ENCODE results near the gene ARCN1. TPM values are rescaled to one million over a fixed set of nuclear protein-coding genes. Genes with fewer than 3 reads are reported as not detected.

ARCN1 gene
- total and polyA plus RNA-seq, 9 of the 15 experiments (the other 6 are each of a cell fraction or from before 2014, with no cell fraction given), result 30.0 to 224 (median 76.4) TPM

- no peak for TF ChIP-seq ZNF75A (CRISPR knock-in tag; IDR thresholded peaks at IDR 0.05)
- no peak for TF ChIP-seq MXD1 (CRISPR knock-in tag; IDR thresholded peaks at IDR 0.05; ENCODE audit: borderline replicate concordance, poor library complexity, severe bottlenecking)
- TF ChIP-seq ZNF12 (CRISPR knock-in tag; IDR thresholded peaks at IDR 0.05), result 0 out of 2 replicates have a peak, but pooled peaks have one; percentile 41
- TF ChIP-seq CBFA2T2 (conservative IDR thresholded peaks at IDR 0.05), result no peak
- no peak for TF ChIP-seq ZNF217 (CRISPR knock-in tag; IDR thresholded peaks at IDR 0.05)
- peak in 1 of 2 experiments; percentile 50; a peak in 1 of 4 replicates for TF ChIP-seq UBTF (IDR thresholded peaks at IDR 0.05; ENCODE audit: borderline replicate concordance in 1 of 2, low read depth in 2 of 2, low read length in 2 of 2)
- no peak for TF ChIP-seq ZNF740 (CRISPR knock-in tag; IDR thresholded peaks at IDR 0.05)
- TF ChIP-seq ZNF740 (tag; IDR thresholded peaks at IDR 0.05), result no peak
- TF ChIP-seq ATF3 (IDR thresholded peaks at IDR 0.05), result no peak; the same call in 1 of the 2 replicates
- TF ChIP-seq ATF3 (CRISPR knock-in tag; conservative IDR thresholded peaks at IDR 0.05), result no peak; the same call in 1 of the 2 replicates
- TF ChIP-seq E2F1 (CRISPR knock-in tag; IDR thresholded peaks at IDR 0.05), result peak; percentile 57; the same call in 1 of the 2 replicates
- TF ChIP-seq ATF1 (CRISPR knock-in tag; IDR thresholded peaks at IDR 0.05), result no peak
- TF ChIP-seq ATF1 (tag; IDR thresholded peaks at IDR 0.05), result peak; percentile 68
- peak; percentile 64 for TF ChIP-seq U2AF1 (optimal IDR thresholded peaks at IDR 0.05; ENCODE audit: low read depth, low read length)
- no peak for TF ChIP-seq RUNX1 (IDR thresholded peaks at IDR 0.05; ENCODE audit: low read depth)
- no peak for TF ChIP-seq MAFG (tag; conservative IDR thresholded peaks at IDR 0.05)
- no peak for TF ChIP-seq CREB1 (IDR thresholded peaks at IDR 0.05)
- TF ChIP-seq CREB1 (CRISPR knock-in tag; IDR thresholded peaks at IDR 0.05), result peak; percentile 60
- TF ChIP-seq USF1 (CRISPR knock-in tag; IDR thresholded peaks at IDR 0.05), result no peak
- peak; percentile 67; the same call in 1 of the 2 replicates for TF ChIP-seq ZBTB1 (CRISPR knock-in tag; IDR thresholded peaks at IDR 0.05; ENCODE audit: borderline replicate concordance, low read depth)
- TF ChIP-seq RBFOX2 (IDR thresholded peaks at IDR 0.05; ENCODE audit: low read depth, low read length), result peak; percentile 74
Observed at GRCh38 chr11:118530683-118531596, 41.3 kb upstream of the ARCN1 start, which contains the start of gene TMEM25 (continued).

Measured in K562 (cell line).